MCF 10A (cell line): ENCODE measurements around the gene ZBP1. TPM values are rescaled to one million over a fixed set of nuclear protein-coding genes. Genes with fewer than 3 reads are reported as not detected.

ENCODE experiments used
- BruUV-seq: library from RNA; stranded (reverse); fragments of 400-500 nt; replicated peaks from 2 replicates; lab custom pipeline; 2021; lab: Mats Ljungman, UMichigan
- CTCF ChIA-PET: fragments of 300-600 bp; sonication (Branson Sonifier 250); formaldehyde crosslinking; extraction: SDS; loops from one replicate; lab custom pipeline; 2021; ENCODE audit warnings: antibody characterized with exemption, inconsistent platforms; lab: Yijun Ruan, JAX
- POLR2A ChIA-PET: fragments of 300-600, 350-650 bp; sonication (Branson Sonifier 250); formaldehyde crosslinking; extraction: SDS; loops from one replicate; lab custom pipeline; 2020; ENCODE audit warnings: antibody characterized with exemption, inconsistent platforms; lab: Yijun Ruan, JAX
- DNase-seq: peaks from one replicate; pipeline ENCODE4 v3.0.0-alpha.2; 2018; ENCODE audit not compliant: unreplicated experiment
- H3K27ac Mint-ChIP-seq: one replicate; pipeline ENCODE4 v1.8.0; 2022; ENCODE audit warnings: mild to moderate bottlenecking, low read depth, mixed read lengths; ENCODE audit not compliant: unreplicated experiment
- H3K27me3 Mint-ChIP-seq: one replicate; pipeline ENCODE4 v1.8.0; 2022; ENCODE audit warnings: mixed read lengths; ENCODE audit not compliant: insufficient read depth, unreplicated experiment
- H3K36me3 Mint-ChIP-seq: one replicate; pipeline ENCODE4 v1.8.0; 2022; ENCODE audit warnings: mild to moderate bottlenecking, moderate library complexity, mixed read lengths; ENCODE audit not compliant: insufficient read depth, unreplicated experiment
- H3K4me1 Mint-ChIP-seq: one replicate; pipeline ENCODE4 v1.8.0; 2022; ENCODE audit warnings: mixed read lengths; ENCODE audit not compliant: insufficient read depth, unreplicated experiment
- H3K4me3 Mint-ChIP-seq: one replicate; pipeline ENCODE4 v1.8.0; 2022; ENCODE audit warnings: mild to moderate bottlenecking, moderate library complexity, mixed read lengths; ENCODE audit not compliant: unreplicated experiment
- H3K9me3 Mint-ChIP-seq: one replicate; pipeline ENCODE4 v1.8.0; 2022; ENCODE audit warnings: mixed read lengths; ENCODE audit not compliant: unreplicated experiment
- CTCF ChIP-seq: fragments of 200-600 bp; IDR thresholded peaks from one replicate; pipeline ENCODE4 v1.8.0; 2022; ENCODE audit warnings: antibody characterized with exemption, mild to moderate bottlenecking; ENCODE audit not compliant: unreplicated experiment
- intact Hi-C: fragments of 100-400 bp; cut with micrococcal nuclease; formaldehyde crosslinking; loops from 2 replicates; pipeline ENCODE4 v1.14.1; 2022
- total RNA-seq: library from RNA; stranded (reverse); gene quantifications from 2 replicates; pipeline ENCODE4 v1.2.3, GENCODE V29; 2022

The ZBP1 gene
- total RNA-seq, 1 experiment from 2014 or later, result not detected

DNA sequence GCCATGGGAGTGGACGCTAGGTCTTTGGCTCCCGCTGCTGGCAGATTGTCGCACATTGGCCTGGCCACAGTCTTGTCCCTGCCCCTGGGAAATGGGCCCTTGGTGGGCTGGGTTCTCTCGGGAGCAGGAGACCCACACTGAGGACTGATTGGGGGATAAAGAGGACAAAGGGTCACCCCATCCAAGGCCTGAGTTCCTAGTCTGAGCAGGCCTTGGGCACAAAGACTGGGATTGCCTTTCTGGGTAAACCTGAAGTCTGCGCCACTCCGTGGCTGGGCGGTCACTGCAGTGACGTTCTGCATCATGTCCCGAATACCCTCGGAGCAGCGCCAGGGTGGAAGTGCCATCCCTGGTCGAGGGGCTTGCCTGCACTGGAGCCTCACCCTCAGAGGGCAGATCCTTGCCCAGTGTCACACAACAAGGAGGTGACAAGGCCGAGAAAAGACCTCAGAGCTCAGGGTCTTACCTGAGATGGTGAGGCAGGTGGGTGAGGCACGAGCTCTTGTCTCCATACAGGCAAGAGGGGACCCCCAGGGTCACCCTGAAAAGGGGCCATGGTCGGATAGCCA, 36.1 kb upstream of the ZBP1 start:
- no peaks in the 10 kb centered on the region for H3K9me3 Mint-ChIP-seq
- intact Hi-C loops, result loop anchor here (5.0 kb wide), 1 partner anchor 41 kb away; no protein-coding TSS in a partner anchor
- peaks cover 28% of the 10 kb centered on the region for H3K36me3 Mint-ChIP-seq
- no peak overlapping the region for H3K4me3 Mint-ChIP-seq
- POLR2A ChIA-PET, result no interaction called here
- no peaks in the 10 kb centered on the region for H3K27me3 Mint-ChIP-seq
- no peak for TF ChIP-seq CTCF
- H3K27ac Mint-ChIP-seq, result no peak overlapping the region
- CTCF ChIA-PET, result interaction anchor here (0.5 to 6.4 kb wide), 15 partner anchors 10 to 525 kb away, joined by 3 to 85 read pairs (median 3); no protein-coding TSS in a partner anchor
- peaks cover 24% of the 10 kb centered on the region for H3K4me1 Mint-ChIP-seq
- DNase-seq, result no peak
- no TSS peak for BruUV-seq

- no peaks in the 10 kb centered on the region for H3K9me3 Mint-ChIP-seq
- H3K4me1 Mint-ChIP-seq, result peaks cover 22% of the 10 kb centered on the region
- DNase-seq, result no peak
- ChIA-PET CTCF (interaction anchor here (0.6 to 6.4 kb wide), 16 partner anchors 10 to 540 kb away, joined by 3 to 85 read pairs (median 4); no protein-coding TSS in a partner anchor), POLR2A (no interaction called here)
- H3K4me3 Mint-ChIP-seq, result no peak overlapping the region
- intact Hi-C loops, result loop anchor here (5.0 kb wide), 1 partner anchor 42 kb away; no protein-coding TSS in a partner anchor
- H3K36me3 Mint-ChIP-seq, result peaks cover 30% of the 10 kb centered on the region
- no TSS peak for BruUV-seq
- H3K27ac Mint-ChIP-seq, result no peak overlapping the region
- TF ChIP-seq CTCF, result no peak
- no peaks in the 10 kb centered on the region for H3K27me3 Mint-ChIP-seq
Measured at GRCh38 chr20:57655809-57656155, 35.6 kb upstream of the ZBP1 start.

DNA sequence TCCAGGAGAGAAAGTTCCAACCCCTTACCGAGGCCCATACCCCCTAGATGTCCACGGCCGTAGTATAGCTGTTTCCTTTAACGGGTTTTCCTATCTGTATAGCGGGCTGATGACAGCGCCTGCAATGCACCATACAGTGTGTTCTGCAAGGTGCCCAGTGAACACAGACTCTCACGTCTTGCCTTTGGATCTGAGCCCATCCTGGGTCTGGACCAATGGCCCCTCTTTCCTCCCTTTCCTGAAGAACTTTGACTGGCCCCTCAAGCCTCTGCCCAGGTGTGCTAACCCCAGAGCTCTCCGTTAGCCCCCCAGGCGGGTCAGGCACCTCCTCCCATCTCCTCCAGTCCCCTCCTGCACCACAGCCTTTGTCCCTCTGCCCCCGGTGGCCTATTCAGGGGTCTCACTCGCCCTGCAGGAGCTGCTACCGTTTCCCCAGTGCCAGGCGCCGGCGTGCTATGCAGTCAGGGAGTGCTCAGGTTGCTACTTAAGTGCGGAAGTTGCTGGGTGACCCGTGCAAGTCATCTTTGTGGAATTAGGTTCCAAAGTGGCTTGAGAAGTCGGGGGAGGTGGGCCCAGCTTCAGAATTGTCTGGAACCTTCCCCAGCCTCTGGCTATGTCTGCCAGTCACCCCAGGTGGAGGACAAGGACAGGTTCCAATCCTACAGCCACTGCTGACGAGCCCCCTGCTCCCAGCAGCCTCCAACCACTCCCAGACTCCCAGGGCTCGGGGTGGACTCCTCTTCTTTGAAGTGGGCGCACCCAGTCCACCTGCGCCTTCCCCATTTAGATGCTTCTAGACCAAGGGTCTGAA, 35.0 kb upstream of the ZBP1 start:
- Mint-ChIP-seq H3K4me1 (peaks cover 16% of the 10 kb centered on the region), H3K27me3 (no peaks in the 10 kb centered on the region), H3K4me3 (no peak overlapping the region), H3K9me3 (no peaks in the 10 kb centered on the region), H3K27ac (peak overlapping the region; percentile 46), H3K36me3 (peaks cover 36% of the 10 kb centered on the region)
- ChIA-PET CTCF (interaction anchor here (0.5 to 6.4 kb wide), 45 partner anchors 9 to 1981 kb away, joined by 3 to 85 read pairs (median 4); partner anchors contain the start of gene ZBP1), POLR2A (interaction anchor here (1.8 kb wide), 1 partner anchor 52 kb away, joined by 5 read pairs; no protein-coding TSS in a partner anchor)
- TF ChIP-seq CTCF, result no peak
- no peak for DNase-seq
- intact Hi-C loops, result loop anchor here (1.0 to 5.0 kb wide), 3 partner anchors 42 to 524 kb away; no protein-coding TSS in a partner anchor
- no TSS peak for BruUV-seq
